NCI-H1048 (cell line): Measurements from ENCODE around the gene BRINP2.
A peak's percentile ranks its signal among the peaks of the same experiment; 100 is the strongest.

Experiments
- DNase-seq: peaks from one replicate; lab custom pipeline; 2025; lab: John Stamatoyannopoulos, UW

BRINP2 gene

GRCh38 chr1:177170756-177171535, at the start of gene BRINP2:
TSS of gene BRINP2 (plus strand) at chr1:177170958. CDS start at chr1:177229877, 58,919 bp downstream.
- DNase-seq: peak; percentile 46

- no peak for DNase-seq
Measured at GRCh38 chr1:177122461-177123251, 48.1 kb upstream of the BRINP2 start.

- DNase-seq: no peak
Measured at GRCh38 chr1:177124577-177125278, 46.0 kb upstream of the BRINP2 start.

GRCh38 chr1:177126267-177126666, 44.5 kb upstream of the BRINP2 start:
- DNase-seq: no peak

GRCh38 chr1:177128665-177129281, 42.0 kb upstream of the BRINP2 start:
- DNase-seq: no peak

- no peak for DNase-seq
Measured at GRCh38 chr1:177130451-177130945, 40.3 kb upstream of the BRINP2 start.

- DNase-seq: no peak
Measured at GRCh38 chr1:177131723-177132122, 39.0 kb upstream of the BRINP2 start.

- no peak for DNase-seq
Measured at GRCh38 chr1:177132141-177132540, 38.6 kb upstream of the BRINP2 start.

- DNase-seq: no peak
Measured at GRCh38 chr1:177133977-177134538, 36.7 kb upstream of the BRINP2 start.

- no peak for DNase-seq
Measured at GRCh38 chr1:177135250-177135649, 35.5 kb upstream of the BRINP2 start.

GRCh38 chr1:177137814-177138213, 32.9 kb upstream of the BRINP2 start:
- DNase-seq: no peak

- no peak for DNase-seq
Measured at GRCh38 chr1:177138347-177138746, 32.4 kb upstream of the BRINP2 start.

GRCh38 chr1:177142010-177142409, 28.7 kb upstream of the BRINP2 start:
- no peak for DNase-seq

- DNase-seq: no peak
Measured at GRCh38 chr1:177142791-177143271, 27.9 kb upstream of the BRINP2 start.

- no peak for DNase-seq
Measured at GRCh38 chr1:177145106-177146070, 25.4 kb upstream of the BRINP2 start.

GRCh38 chr1:177146499-177146898, 24.3 kb upstream of the BRINP2 start:
- no peak for DNase-seq

- DNase-seq: no peak
Measured at GRCh38 chr1:177162243-177162642, 8.5 kb upstream of the BRINP2 start.

GRCh38 chr1:177163844-177164379, 6.8 kb upstream of the BRINP2 start:
- no peak for DNase-seq

GRCh38 chr1:177164380-177165068, 6.2 kb upstream of the BRINP2 start, which contains the start of gene ASTN1:
TSS of gene ASTN1 (minus strand) at chr1:177164712. CDS start at chr1:177164676, 36 bp downstream.
- no peak for DNase-seq
